Frontal cortex (tissue), 4 donors: Measurements from ENCODE around the gene PXMP4. TPM values are rescaled to one million over a fixed set of nuclear protein-coding genes. Genes with fewer than 3 reads are reported as not detected.
A peak's percentile ranks its signal among the peaks of the same experiment; 100 is the strongest.

Experiments
- DNase-seq, 2 donors: peaks; one replicate each; pipeline ENCODE4 v3.0.0; 2012; ENCODE audit warnings: low spot score in 2 of 2
- FAIRE-seq: peaks from 2 replicates; lab custom pipeline; 2012; peaks lifted over from hg19 to GRCh38; lab: Jason Lieb, UNC
- total RNA-seq: library from RNA; depleted of rRNA; stranded (reverse); fragments of >200 nt; gene quantifications from one replicate; pipeline ENCODE4 v1.2.3, GENCODE V29; 2014
- donor health status: control.
- donor health status: control.
- donor health status: control.

Gene PXMP4
- total RNA-seq, 1 donor from 2014 or later = 10.6 TPM

DNA sequence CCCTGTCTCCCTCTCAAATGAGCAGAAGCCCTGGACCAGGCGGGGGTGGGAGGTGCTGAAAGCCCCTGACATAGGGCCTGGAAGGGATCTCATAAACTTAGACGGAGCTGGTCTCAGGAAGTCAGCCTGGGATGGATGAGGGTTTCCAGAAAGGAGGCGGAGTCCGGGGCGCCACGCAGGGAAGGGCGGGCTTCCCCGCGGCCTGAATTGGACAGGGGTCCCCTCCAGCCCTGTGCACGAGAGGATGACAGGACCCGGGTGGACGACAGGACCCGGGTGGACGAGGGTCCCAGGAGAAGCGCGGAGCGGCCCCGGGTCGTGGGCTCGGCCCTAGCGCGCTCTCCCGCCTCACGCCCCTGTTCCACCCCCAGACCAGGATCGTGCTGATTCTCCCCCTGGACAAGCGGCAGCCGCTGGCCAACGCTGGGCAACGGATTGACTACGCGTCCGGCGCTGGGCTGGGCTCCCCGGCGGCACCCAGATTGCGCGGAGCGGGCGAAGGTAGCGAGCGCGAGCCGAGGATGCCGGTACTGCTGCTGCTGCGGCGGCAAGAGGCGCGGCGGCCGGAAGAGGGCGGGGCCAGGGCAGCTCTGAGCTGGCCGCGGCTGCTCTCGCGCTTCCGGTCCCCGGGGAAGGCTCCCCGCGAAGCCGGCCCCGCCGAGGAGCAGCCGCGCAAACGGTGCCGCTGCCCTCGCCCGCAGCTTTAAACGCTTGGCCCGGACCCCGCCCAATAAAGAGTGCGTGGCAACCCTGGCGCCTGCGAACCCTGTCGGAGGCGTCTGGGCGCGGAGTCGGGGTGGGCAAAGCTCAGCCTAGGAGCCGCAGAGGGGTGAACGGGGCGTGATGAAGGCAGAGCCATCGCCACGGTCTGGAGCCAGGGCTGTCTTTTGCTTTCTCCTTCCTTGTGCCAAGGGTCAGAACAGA is 56.7 kb downstream of the PXMP4 start:
- FAIRE-seq = no peak
- peak; percentile 85 to 89 for DNase-seq

DNA sequence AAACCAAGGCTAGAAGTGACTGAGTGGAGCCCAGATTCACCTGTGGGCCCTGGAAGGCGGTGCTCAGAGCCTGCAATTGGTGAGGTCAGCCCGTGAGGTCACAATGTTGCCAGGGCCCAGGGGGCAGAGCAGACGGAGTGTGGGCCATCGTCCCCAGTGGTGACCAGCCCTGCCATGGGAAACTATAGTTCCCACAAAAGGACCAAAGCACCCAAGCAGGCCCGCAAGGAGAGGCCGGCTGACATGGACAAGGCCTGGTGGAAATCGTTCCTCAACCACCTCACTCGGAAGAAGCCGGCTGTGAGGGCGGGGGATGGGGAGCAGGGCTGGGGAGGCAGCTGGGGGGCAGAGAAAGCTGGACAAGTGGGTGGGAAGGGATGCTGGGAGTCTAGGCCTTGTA is 57.9 kb downstream of the PXMP4 start, which contains the start of gene C20orf144:
Gene C20orf144 (plus strand): TSS at position 156 of the 400 bp plus-strand sequence. CDS start 19 bp downstream, at position 175.
- FAIRE-seq (no peak), DNase-seq (no peak)

DNA sequence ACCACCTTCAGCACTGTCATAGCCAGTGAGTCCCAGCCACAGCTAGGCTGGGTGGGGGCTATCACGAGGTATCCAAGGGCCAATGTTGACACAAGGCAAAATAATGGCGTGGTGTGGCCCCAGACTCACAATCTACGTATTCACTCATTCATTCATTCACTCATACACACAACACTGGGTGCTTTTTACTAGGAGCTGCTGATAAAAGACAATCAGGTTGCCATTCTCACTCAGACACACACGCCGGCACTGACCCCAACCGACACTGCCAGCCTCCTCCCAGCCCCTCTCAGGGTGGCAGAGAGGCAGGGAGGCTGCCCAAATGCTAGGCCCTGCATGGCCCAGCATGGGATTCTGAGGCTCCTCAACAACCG is 59.4 kb downstream of the PXMP4 start:
- DNase-seq (no peak), FAIRE-seq (no peak)

DNA sequence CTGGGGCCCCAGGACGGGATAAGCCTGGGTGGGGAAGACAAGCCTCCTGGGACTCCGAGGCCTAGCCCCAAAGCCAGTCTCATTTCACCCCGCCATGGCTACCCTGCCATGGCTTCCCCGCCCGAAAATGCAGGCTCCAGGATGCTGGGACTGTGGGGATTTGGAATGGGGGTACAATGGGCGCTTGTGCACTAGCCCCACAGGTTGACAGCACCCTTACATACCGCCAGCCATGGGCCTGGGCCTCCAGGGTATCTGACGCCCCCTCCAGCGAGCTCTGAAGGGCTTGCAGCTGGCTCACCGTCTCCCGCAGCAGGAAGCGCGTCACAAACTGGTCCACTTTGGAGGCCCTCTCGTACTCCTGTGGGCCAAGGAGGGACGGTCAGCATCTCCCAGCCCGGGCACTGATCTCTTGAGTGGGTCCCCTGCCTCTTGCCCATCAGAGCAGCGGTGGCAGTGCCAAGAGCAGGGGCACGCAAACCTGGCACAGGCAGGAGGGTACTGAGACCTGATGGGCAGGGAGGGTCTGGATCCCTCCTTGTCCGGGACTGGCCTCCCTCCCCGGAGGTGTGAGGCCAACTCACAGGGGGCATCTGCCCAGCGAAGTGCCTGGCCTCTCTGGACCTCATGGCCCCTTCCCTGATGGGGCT is 60.0 kb downstream of the PXMP4 start:
- DNase-seq = no peak
- FAIRE-seq = no peak

DNA sequence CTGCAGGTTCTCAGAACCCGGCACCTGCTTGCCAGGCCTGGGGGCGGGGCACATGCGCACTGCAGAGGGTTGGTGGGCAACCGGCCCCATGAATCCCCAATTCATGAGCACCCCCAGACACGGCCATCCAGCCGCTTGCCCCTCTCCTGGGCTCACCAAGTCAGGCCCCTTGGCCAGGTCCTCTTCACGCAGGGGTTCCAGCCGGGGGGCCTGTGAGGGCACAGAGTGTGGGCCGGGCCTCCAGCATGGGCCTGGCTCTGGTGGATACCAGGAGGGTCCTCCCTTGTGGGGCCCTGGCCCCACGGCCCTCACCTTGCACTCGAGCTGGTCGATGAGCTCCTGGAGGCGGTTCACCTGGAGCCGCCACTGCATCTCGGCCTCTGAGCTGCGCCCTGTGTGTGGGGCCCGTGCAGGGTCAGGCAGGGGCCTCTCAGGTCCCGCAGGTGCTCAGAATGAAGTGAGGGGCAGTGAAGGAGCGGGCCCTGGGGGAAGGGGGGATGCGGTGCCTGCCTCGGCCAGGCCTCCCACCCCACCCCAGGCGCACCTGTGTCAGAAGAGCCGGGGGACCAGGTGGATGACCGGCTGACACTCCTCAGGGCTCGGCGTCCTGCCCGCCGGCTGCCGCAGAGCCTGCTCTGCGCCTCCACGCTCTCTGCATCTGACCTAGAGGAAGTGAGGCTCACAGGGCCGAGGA is 60.6 kb downstream of the PXMP4 start:
- DNase-seq (peak in 1 of 2 donors; percentile 8), FAIRE-seq (no peak)

DNA sequence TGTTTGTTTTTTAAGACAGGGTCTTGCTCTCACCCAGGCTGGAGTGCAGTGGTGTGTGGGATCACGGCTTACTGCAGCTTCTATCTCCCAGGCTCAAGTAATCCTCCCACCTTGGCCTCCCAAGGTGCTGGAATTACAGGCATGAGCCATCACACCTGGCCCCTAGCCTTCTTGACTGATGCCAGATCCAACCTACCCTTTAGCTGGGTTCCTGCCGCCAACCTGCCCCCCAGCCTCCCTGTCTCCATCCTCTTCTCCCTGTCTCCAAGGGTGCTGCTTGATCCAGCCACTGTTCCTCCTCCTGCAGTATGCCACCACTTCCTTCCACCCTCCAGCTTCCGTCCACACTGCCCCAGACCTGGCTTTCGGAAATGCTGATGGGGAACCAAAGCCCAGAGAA is 61.2 kb downstream of the PXMP4 start:
- DNase-seq (no peak), FAIRE-seq (no peak)

DNA sequence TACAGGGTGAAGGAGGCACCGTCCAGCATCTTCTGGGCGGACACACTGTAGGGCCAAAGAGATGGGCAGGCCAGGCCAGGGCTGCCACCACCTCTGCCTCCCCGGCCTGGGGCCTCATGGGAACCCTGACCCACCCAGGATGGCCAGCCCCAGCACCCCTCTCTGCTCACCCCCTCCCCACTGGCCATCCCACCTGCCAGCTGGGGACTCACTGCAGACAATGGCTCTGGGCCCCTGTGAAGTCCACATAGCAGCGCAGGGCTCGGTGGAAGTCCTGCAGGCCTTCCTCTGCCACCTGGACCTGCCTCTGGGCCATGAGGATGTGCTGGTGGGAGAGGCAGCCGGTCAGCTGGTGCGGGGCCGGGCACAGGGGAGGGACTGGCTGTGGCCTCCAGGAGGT is 61.6 kb downstream of the PXMP4 start:
- DNase-seq = peak in 1 of 2 donors; percentile 19
- no peak for FAIRE-seq

DNA sequence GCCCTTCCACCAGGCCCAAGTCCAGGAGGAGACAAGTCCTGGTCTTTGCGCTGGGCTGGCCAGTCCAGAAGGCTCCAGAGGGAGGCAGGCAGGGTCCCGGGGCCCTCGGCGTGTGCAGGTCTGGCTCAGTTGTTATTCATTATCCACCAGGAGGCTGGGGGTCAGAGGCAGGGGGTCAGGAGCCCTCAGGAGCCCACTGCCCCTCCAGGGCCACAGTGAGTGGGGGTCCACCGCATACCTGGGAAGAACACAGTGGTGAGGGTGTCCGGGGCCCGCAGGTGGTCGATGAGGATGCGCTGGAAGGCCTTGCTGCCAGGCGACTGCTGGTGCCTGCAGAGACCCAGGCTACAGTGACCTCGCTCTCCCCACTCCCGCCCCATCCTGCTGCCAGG is 62.4 kb downstream of the PXMP4 start:
- FAIRE-seq (no peak), DNase-seq (no peak)

DNA sequence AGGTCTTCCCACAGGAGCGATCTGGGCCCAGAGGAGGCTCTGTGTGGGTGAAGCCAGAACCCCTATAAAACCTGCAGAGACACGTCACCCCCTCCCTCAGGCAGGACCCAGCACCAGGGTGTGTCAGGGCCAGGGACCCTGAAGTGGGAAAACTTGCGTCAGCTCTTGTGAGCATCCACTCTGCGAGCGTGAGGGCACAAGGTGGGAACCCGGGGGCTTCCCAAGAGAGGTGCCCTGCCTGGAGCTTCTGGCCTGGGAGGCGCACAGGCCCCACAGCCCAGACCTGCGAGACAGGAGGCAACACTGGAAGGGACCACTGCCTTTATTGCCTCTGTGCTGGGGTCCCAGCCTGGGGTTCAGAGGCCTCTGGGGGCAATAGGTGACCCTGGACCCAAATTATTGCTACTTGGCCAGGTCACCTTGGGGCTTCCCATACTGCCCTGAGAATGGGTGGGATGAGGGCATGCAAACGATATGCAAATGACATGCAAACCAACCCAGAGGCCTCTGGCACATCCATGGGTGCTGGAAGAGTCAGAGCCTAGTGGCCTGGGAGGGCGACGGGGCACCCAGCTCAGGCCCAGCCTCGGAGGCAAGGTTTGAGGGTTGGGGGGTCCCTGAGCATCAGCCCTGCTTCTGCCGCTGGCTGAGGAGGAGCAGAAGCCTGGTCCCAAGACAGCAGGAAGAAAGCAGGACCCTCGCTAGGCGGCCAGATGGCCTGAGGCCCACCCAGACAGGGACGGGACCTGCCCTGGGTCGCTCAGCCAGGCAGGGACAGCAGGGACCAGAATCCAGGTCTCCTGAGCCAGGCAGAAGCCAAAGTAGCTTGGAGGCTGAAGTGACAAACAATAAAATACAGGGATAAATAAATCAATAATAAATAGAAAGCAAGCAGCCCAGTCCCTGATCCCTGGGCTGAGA is 63.1 kb downstream of the PXMP4 start:
- DNase-seq (no peak), FAIRE-seq (no peak)

DNA sequence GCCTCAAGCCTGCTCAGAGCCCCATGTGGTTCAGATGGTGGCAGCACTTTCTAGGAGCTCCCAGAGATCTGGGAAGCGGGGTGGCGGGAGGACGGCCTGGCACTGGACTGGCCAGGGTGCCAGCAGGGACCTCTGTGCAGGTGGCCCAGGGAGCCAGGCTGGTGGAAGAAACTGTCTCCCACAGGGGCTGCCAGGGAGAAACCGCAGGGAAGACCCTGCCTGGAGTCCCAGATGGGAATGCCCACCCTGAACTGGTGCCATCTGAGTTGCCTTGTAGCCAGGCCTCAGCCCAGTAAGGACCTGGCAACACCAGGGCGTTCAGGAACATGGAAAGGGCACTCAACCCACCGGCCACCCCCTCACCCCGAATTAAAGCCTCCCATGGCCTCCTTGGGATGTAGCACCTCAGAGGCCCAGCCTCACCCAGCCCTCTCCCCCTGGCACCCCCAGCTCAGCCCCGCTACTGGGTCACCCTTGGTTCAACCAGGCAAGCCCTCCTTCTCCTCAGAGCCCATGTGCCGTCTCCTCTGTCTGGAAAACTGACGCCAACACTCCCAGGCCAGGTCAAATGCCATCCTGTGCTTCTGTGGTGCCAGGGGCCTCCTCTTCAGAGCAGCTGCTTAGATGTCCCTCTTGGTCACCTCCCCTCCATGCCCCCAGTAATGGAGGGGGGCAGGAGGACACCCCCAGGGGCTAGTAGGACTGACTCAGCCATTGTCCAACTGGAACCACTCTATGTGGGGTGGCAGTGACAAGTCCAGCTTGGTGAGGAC is 63.9 kb downstream of the PXMP4 start:
- FAIRE-seq (no peak), DNase-seq (no peak)

DNA sequence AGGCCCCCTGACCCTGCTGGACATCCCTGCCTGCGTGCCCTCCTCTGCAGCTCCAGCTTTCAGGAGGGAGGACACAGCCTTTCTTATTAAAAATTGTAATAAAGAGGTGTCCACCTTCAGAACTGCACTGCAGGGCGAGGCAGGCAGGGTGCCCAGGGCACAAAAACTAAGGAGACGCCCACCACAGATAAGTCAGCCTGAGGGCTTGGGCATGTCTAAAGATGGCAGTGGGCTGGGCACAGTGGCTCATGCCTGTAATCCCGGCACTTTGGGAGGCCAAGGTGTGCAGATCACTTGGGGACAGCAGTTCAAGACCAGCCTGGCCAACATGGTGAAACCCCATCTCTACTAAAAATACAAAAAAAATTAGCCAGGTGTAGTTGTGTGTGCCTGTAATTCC is 64.9 kb downstream of the PXMP4 start:
- FAIRE-seq (no peak), DNase-seq (no peak)

DNA sequence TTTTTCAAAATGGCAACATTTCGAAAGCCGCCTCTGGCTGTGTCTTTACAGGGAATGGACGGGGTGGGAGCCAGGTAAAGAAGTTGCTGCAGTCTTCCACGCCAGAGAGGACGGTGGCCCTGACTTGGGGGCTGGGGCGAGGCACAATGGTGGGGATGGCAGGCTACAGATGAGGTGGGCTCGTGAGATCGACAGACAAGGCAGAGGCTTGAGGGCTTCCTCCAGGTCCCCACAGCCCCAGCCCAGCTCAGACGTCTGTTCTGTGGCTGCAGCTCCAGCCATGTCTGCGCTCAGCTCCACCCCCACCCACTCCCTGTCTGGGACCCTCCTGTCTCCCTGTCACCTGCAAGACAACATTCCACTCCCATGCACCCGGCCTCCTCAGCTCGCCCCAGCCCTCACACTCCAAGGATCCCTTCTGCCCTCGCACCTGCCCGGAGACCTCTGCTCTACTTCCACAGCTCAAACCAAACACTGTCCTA is 65.4 kb downstream of the PXMP4 start:
- FAIRE-seq (no peak), DNase-seq (no peak)

DNA sequence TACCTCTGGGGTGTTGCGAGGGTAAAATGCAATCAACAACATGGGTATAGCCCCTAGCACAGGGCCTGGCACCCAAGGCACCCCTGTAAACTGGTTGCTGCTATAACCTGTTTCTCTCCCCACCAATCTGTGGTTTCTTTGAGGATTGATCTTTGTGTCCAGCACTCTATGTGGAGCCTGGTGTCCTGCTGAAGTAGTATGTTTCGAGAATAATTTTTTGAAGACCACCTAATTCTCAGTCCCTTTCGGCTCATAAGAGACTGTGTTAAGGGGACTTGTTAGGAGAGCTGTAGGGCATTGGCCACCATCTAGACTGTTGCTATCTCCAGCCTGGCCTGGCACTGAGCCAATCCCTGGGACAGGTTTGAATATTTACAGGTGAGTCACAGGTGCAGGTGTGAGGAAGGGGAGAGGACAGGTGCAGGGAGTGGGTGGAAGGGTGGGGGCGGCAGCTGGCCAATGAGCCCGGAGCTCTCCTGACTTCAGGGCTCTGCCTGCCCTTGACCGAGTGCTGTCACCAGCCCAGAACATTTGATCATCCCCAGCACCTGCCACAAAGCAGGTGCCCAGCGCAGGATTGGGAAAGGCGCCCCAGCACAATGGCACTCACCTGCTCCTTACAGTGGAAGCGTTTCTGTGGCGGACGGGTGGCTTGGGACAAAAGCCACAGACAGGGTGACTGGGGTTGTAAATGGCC is 66.1 kb downstream of the PXMP4 start:
- no peak for FAIRE-seq
- DNase-seq = no peak

DNA sequence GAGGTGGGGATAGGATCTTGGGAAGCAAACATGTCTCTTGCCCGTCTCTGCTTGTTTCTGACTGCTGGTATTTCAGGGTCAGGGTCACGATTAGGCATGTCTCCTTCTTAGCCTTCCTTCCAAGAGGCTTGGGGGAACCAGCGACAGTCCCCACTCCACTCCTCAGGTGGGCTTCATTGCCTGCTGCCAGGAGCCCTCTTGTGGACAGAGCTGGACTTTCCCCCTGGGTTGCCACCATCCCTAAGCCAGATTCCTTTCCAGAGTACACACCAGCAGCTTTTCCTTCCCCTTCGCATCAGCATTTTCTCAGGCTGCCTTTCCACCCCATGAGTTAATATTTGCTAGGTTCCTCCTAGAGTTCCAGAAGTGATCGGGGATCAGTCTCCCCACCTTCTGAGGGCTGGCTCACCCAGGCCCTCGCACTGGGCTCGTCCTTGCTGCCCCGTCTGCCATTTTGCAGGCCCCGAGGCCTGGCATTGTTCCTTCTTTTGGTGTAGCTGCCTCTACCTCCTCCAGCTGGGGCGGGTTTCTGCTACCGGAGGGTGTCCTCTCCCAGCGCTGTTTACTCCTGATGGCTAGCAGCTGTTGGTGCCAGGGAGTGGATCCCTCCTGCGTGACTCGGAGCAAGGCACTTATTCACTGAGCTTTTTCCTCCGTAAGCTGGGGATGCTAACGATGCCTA is 66.8 kb downstream of the PXMP4 start:
- DNase-seq (peak; percentile 68 to 80), FAIRE-seq (no peak)
